Aorta (tissue), 5 donors: ENCODE measurements around the gene SEZ6L2. TPM values are rescaled to one million over a fixed set of nuclear protein-coding genes. Genes with fewer than 3 reads are reported as not detected.
"Not testable (repeated sequence)": the region's sequence is repeated elsewhere in the genome, so short reads cannot be mapped to it uniquely, and the experiment has no call there.

Experiments
- ATAC-seq: fragments of 200-7000 bp; cut with Tn5 transposase; one replicate; pipeline ENCODE4 v1.9.1; 2022; ENCODE audit warnings: moderate library complexity; ENCODE audit not compliant: low FRiP score
- DNase-seq, 2 donors: peaks; one replicate each; pipeline ENCODE4 v3.0.0-alpha.2; 2020
- H3K27ac ChIP-seq, 2 donors: one replicate each; pipeline ENCODE4 v1.5.1; 2013; ENCODE audit warnings: low read length in 2 of 2, mild to moderate bottlenecking in 2 of 2, moderate library complexity in 2 of 2, control low read depth in 1 of 2, inconsistent platforms in 1 of 2, low read depth in 1 of 2
- H3K27me3 ChIP-seq, 2 donors: one replicate each; pipeline ENCODE4 v1.6.1; 2013; ENCODE audit warnings: control low read depth in 1 of 2, low read length in 1 of 2, mild to moderate bottlenecking in 1 of 2, moderate library complexity in 1 of 2; ENCODE audit not compliant: insufficient read depth in 2 of 2, control insufficient read depth in 1 of 2
- H3K36me3 ChIP-seq, 2 donors: one replicate each; pipeline ENCODE4 v1.6.1; 2013; ENCODE audit warnings: control low read depth in 1 of 2, low read length in 1 of 2, mild to moderate bottlenecking in 1 of 2; ENCODE audit not compliant: insufficient read depth in 2 of 2, control insufficient read depth in 1 of 2
- H3K4me1 ChIP-seq, 2 donors: one replicate each; pipeline ENCODE4 v1.6.1; 2013; ENCODE audit warnings: low read length in 2 of 2, control low read depth in 1 of 2, mild to moderate bottlenecking in 1 of 2, moderate library complexity in 1 of 2; ENCODE audit not compliant: insufficient read depth in 2 of 2, control insufficient read depth in 1 of 2
- H3K4me3 ChIP-seq, 2 donors: one replicate each; pipeline ENCODE4 v1.5.1; 2013; ENCODE audit warnings: low read length in 2 of 2, control low read depth in 1 of 2, mild to moderate bottlenecking in 1 of 2
- H3K9me3 ChIP-seq: one replicate; pipeline ENCODE4 v1.6.1; 2013; ENCODE audit warnings: mild to moderate bottlenecking, low read length; ENCODE audit not compliant: control insufficient read depth
- WGBS, 2 donors: extraction: QIAGEN DNeasy Blood & Tissue Kit; methylation state at CpG; one replicate each; pipeline ENCODE4 v1.1.7; 2013; 5-methylcytosine and 5-hydroxymethylcytosine counted together
- intact Hi-C, 2 donors: fragments of 100-400 bp; cut with DNase I; formaldehyde crosslinking; loops; one replicate each; pipeline versions ENCODE4 v1.14.2 to v1.15.0; 2022
- polyA plus RNA-seq, 2 donors: library from polyadenylated mRNA; stranded (reverse); fragments of 200-250 nt; gene quantifications; one replicate each; pipeline ENCODE4 v1.2.3, GENCODE V29; 2013
- total RNA-seq, 2 donors: library from RNA; stranded (reverse); fragmentation: NEBNext Ultra II Directional; extraction: Animal tissue kit (Norgen Biotek cat#: 25700); gene quantifications; one replicate each; pipeline ENCODE4 v1.2.1, GENCODE V29; 2021
- donor health status: healthy with polysubstance abuse.
- donor health status: Bipolar disorder and iron deficiency.
- donor health status: DM: no; HTN: no; CAD: no.
- donor health status: DM: no; HTN: no; CAD: no.
- donor health status: DM: yes; HTN: yes; CAD: no.

Gene SEZ6L2
- total and polyA plus RNA-seq, 4 donors: 0.56 to 1.4 (median 0.67) TPM

GRCh38 chr16:29836623-29837022 lies 62.7 kb downstream of the SEZ6L2 start:
- Histone ChIP-seq H3K4me3 (no peak overlapping the region), H3K36me3 (peaks cover 0 to 14% of the 10 kb centered on the region in 2 donors), H3K27me3 (no peaks in the 10 kb centered on the region), H3K4me1 (no peaks in the 10 kb centered on the region), H3K27ac (no peak overlapping the region), H3K9me3 (no peaks in the 10 kb centered on the region)
- 77 to 85% methylated on average over 15 of the region's 15 CpGs for WGBS, 2 donors
- ATAC-seq: no peak
- DNase-seq: no peak
- intact Hi-C loops: no loop called here

DNA sequence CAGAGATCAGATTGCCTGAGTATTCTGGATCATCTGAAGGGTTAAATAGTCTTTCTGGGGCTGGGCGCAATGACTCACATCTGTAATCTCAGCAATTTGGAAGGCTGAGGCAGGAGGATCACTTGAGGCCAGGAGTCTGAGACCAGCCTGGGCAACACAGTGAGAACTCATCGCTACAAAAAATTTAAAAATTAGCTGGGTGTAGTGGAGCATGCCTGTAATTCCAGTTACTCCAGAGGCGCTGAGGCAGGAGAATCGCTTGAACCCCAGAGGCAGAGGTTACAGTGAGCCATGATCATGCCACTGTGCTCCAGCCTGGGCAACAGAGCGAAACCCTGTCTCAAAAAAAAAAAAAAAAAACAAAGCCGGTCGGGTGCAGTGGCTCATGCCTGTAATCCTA lies 63.4 kb downstream of the SEZ6L2 start:
- no peaks in the 10 kb centered on the region for H3K4me1 ChIP-seq
- ATAC-seq (no peak), DNase-seq (no peak)
- intact Hi-C loops: no loop called here
- peaks cover 0 to 14% of the 10 kb centered on the region in 2 donors for H3K36me3 ChIP-seq
- H3K4me3 ChIP-seq: no peak overlapping the region
- no peaks in the 10 kb centered on the region for H3K9me3 ChIP-seq
- 85 to 88% methylated on average over 6 to 7 of the region's 7 CpGs for WGBS, 2 donors
- no peak overlapping the region for H3K27ac ChIP-seq
- no peaks in the 10 kb centered on the region for H3K27me3 ChIP-seq

GRCh38 chr16:29834079-29834478 lies 65.3 kb downstream of the SEZ6L2 start:
- Histone ChIP-seq H3K27me3 (no peaks in the 10 kb centered on the region), H3K4me3 (no peak overlapping the region), H3K27ac (no peak overlapping the region), H3K36me3 (peaks cover 0 to 15% of the 10 kb centered on the region in 2 donors), H3K9me3 (no peaks in the 10 kb centered on the region), H3K4me1 (no peaks in the 10 kb centered on the region)
- WGBS, 2 donors: 96% methylated on average over 5 of the region's 5 CpGs
- DNase-seq: no peak
- no peak for ATAC-seq
- intact Hi-C loops: no loop called here

DNA sequence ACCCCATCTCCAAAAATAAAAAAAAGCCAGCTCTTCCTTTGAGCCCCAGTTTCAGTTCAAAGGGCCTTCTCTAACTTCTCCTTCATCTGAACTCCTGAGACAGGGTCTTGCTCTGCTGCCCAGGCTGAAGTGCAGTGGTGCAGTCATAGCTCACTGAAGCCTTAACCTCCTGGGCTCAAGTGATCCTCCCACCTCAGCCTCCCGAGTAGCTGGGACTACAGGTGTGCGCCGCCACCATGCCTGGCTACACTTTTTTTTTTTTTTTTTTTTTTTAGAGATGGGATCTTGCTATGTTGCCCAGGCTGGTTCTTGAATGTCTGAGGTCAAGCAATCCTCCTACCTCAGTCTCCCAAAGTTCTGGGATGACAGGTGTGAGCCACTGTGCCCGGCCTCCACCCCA lies 66.1 kb downstream of the SEZ6L2 start:
- WGBS, 2 donors: 96 to 98% methylated on average over 4 of the region's 4 CpGs
- H3K4me1 ChIP-seq, intact Hi-C loops, H3K27me3 ChIP-seq, H3K4me3 ChIP-seq, ATAC-seq, H3K27ac ChIP-seq, H3K9me3 ChIP-seq, DNase-seq: not testable (repeated sequence)
- H3K36me3 ChIP-seq: peaks cover 0 to 15% of the 10 kb centered on the region in 2 donors

GRCh38 chr16:29831490-29831889 lies 67.9 kb downstream of the SEZ6L2 start:
- Histone ChIP-seq H3K27ac (no peak overlapping the region), H3K4me3 (no peak overlapping the region), H3K4me1 (peaks cover 0 to 1% of the 10 kb centered on the region in 2 donors), H3K9me3 (no peaks in the 10 kb centered on the region), H3K27me3 (no peaks in the 10 kb centered on the region), H3K36me3 (peaks cover 0 to 13% of the 10 kb centered on the region in 2 donors)
- peak; percentile 6 for ATAC-seq
- intact Hi-C loops: no loop called here
- WGBS, 2 donors: 40 to 46% methylated on average over 2 of the region's 2 CpGs
- no peak for DNase-seq

GRCh38 chr16:29830774-29831173 lies 68.6 kb downstream of the SEZ6L2 start:
- no peaks in the 10 kb centered on the region for H3K27me3 ChIP-seq
- intact Hi-C loops: no loop called here
- no peak for ATAC-seq
- H3K4me3 ChIP-seq: no peak overlapping the region
- no peak overlapping the region for H3K27ac ChIP-seq
- DNase-seq: no peak
- H3K4me1 ChIP-seq: peaks cover 0 to 1% of the 10 kb centered on the region in 2 donors
- WGBS, 2 donors: 89 to 95% methylated on average over 11 of the region's 11 CpGs
- no peaks in the 10 kb centered on the region for H3K9me3 ChIP-seq
- peaks cover 0 to 13% of the 10 kb centered on the region in 2 donors for H3K36me3 ChIP-seq

DNA sequence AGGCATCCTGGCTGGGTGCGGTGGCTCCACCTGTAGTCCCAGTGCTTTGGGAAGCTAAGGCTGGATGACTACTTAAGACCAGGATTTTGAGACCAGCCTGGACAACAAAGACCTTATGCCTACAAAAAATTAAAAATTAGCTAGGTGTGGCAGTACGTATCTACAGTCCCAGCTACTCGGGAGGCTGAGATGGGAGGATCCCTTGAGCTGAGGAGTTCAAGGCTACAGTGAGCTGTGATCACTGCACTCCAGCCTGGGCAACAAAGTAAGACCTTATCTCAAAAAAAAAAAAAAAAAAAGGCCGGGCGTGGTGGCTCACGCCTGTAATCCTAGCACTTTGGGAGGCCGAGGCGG lies 73.0 kb downstream of the SEZ6L2 start:
- H3K36me3 ChIP-seq: peaks cover 0 to 4% of the 10 kb centered on the region in 2 donors
- H3K4me1 ChIP-seq: peaks cover 0 to 4% of the 10 kb centered on the region in 2 donors
- 94 to 97% methylated on average over 5 to 8 of the region's 8 CpGs for WGBS, 2 donors
- no peaks in the 10 kb centered on the region for H3K9me3 ChIP-seq
- intact Hi-C loops: loop anchor here in 1 of 2 donors (10.0 kb wide), 1 partner anchor 122 kb away; no protein-coding TSS in a partner anchor
- ATAC-seq (no peak), DNase-seq (no peak)
- no peak overlapping the region for H3K4me3 ChIP-seq
- H3K27ac ChIP-seq: no peak overlapping the region
- no peaks in the 10 kb centered on the region for H3K27me3 ChIP-seq

- H3K4me1 ChIP-seq: peaks cover 0 to 4% of the 10 kb centered on the region in 2 donors
- H3K4me3 ChIP-seq: no peak overlapping the region
- ATAC-seq (peak; percentile 79), DNase-seq (peak in 1 of 2 donors; percentile 72)
- no peaks in the 10 kb centered on the region for H3K27me3 ChIP-seq
- H3K27ac ChIP-seq: peak overlapping the region in 1 of 2 donors; percentile 66
- peaks cover 0 to under 1% of the 10 kb centered on the region in 2 donors for H3K36me3 ChIP-seq
- 32 to 34% methylated on average over 10 of the region's 10 CpGs for WGBS, 2 donors
- intact Hi-C loops: loop anchor here in 1 of 2 donors (10.0 kb wide), 1 partner anchor 121 kb away; no protein-coding TSS in a partner anchor
- H3K9me3 ChIP-seq: no peaks in the 10 kb centered on the region
Measured at GRCh38 chr16:29825145-29826044, 74.0 kb downstream of the SEZ6L2 start.
